ENCODE measurements around the gene SLC43A2. TPM values are rescaled to one million over a fixed set of nuclear protein-coding genes. Genes with fewer than 3 reads are reported as not detected.

SLC43A2 gene
- total RNA-seq, 3 donors from 2014 or later (not counting 1 experiment from before 2014, with no cell fraction given) = 24.5 to 36.0 (median 30.3) TPM

GRCh38 chr17:1541367-1541904, 87.2 kb downstream of the SLC43A2 start:
- ATAC-seq = no peak
- no peaks in the 10 kb centered on the region for H3K9me3 Mint-ChIP-seq
- WGBS (ENCODE audit: insufficient coverage) = 88% methylated on average over 4 of the region's 4 CpGs

GRCh38 chr17:1539811-1540210, 88.8 kb downstream of the SLC43A2 start:
- Histone ChIP-seq H3K4me1 (ENCODE audit: control insufficient read depth, insufficient read depth, low read length) (no peaks in the 10 kb centered on the region), H3K9me3 (ENCODE audit: control insufficient read depth, insufficient read depth, low read length) (no peaks in the 10 kb centered on the region), H3K27ac (ENCODE audit: low read length) (no peak overlapping the region), H3K36me3 (ENCODE audit: control insufficient read depth, insufficient read depth, low read length) (peaks cover 56% of the 10 kb centered on the region), H3K4me3 (ENCODE audit: low read length) (no peak overlapping the region), H3K27me3 (ENCODE audit: control insufficient read depth, insufficient read depth, low read length) (no peaks in the 10 kb centered on the region)
- Mint-ChIP-seq H3K4me1 (no peaks in the 10 kb centered on the region), H3K36me3 (no peaks in the 10 kb centered on the region), H3K4me3 (no peak overlapping the region), H3K27me3 (ENCODE audit: low read depth in 2 of 2) (no peaks in the 10 kb centered on the region), H3K9me3 (no peaks in the 10 kb centered on the region), H3K27ac (no peak overlapping the region)
- WGBS (ENCODE audit: insufficient coverage) = 97% methylated on average over 15 of the region's 15 CpGs
- TF ChIP-seq CTCF (IDR thresholded peaks at IDR 0.05) = no peak
- DNase-seq (no peak), ATAC-seq (no peak)
- intact Hi-C loops (cut with micrococcal nuclease) = no loop called here

More at GRCh38 chr17:1541367-1541904, 87.2 kb downstream of the SLC43A2 start:
- no peaks in the 10 kb centered on the region for H3K4me1 Mint-ChIP-seq
- no peak for DNase-seq
- TF ChIP-seq CTCF (IDR thresholded peaks at IDR 0.05) = no peak
- no peaks in the 10 kb centered on the region for H3K36me3 Mint-ChIP-seq
- no peak overlapping the region for H3K27ac Mint-ChIP-seq
- Histone ChIP-seq H3K27ac (ENCODE audit: low read length) (no peak overlapping the region), H3K27me3 (ENCODE audit: control insufficient read depth, insufficient read depth, low read length) (no peaks in the 10 kb centered on the region), H3K4me1 (ENCODE audit: control insufficient read depth, insufficient read depth, low read length) (no peaks in the 10 kb centered on the region), H3K4me3 (ENCODE audit: low read length) (no peak overlapping the region), H3K36me3 (ENCODE audit: control insufficient read depth, insufficient read depth, low read length) (peaks cover 50% of the 10 kb centered on the region), H3K9me3 (ENCODE audit: control insufficient read depth, insufficient read depth, low read length) (no peaks in the 10 kb centered on the region)
- intact Hi-C loops (cut with micrococcal nuclease) = no loop called here
- no peaks in the 10 kb centered on the region for H3K27me3 Mint-ChIP-seq (ENCODE audit: low read depth in 2 of 2)
- H3K4me3 Mint-ChIP-seq = no peak overlapping the region

- H3K27me3 ChIP-seq (ENCODE audit: control insufficient read depth, insufficient read depth, low read length) = no peaks in the 10 kb centered on the region
- DNase-seq (no peak), ATAC-seq (no peak)
- Mint-ChIP-seq H3K36me3 (peaks cover 11% of the 10 kb centered on the region), H3K9me3 (no peaks in the 10 kb centered on the region), H3K4me1 (no peaks in the 10 kb centered on the region), H3K27me3 (ENCODE audit: low read depth in 2 of 2) (no peaks in the 10 kb centered on the region), H3K4me3 (no peak overlapping the region), H3K27ac (no peak overlapping the region)
- H3K36me3 ChIP-seq (ENCODE audit: control insufficient read depth, insufficient read depth, low read length) = peaks cover 56% of the 10 kb centered on the region
- intact Hi-C loops (cut with micrococcal nuclease) = no loop called here
- WGBS (ENCODE audit: insufficient coverage) = 97% methylated on average over 4 of the region's 4 CpGs
- H3K4me1 ChIP-seq (ENCODE audit: control insufficient read depth, insufficient read depth, low read length) = no peaks in the 10 kb centered on the region
- no peaks in the 10 kb centered on the region for H3K9me3 ChIP-seq (ENCODE audit: control insufficient read depth, insufficient read depth, low read length)
- no peak for TF ChIP-seq CTCF (IDR thresholded peaks at IDR 0.05)
- H3K4me3 ChIP-seq (ENCODE audit: low read length) = no peak overlapping the region
- H3K27ac ChIP-seq (ENCODE audit: low read length) = no peak overlapping the region
Observed at GRCh38 chr17:1535737-1536136, 92.9 kb downstream of the SLC43A2 start.

- Histone ChIP-seq H3K27me3 (ENCODE audit: control insufficient read depth, insufficient read depth, low read length) (no peaks in the 10 kb centered on the region), H3K9me3 (ENCODE audit: control insufficient read depth, insufficient read depth, low read length) (no peaks in the 10 kb centered on the region), H3K4me3 (ENCODE audit: low read length) (no peak overlapping the region), H3K4me1 (ENCODE audit: control insufficient read depth, insufficient read depth, low read length) (no peaks in the 10 kb centered on the region), H3K27ac (ENCODE audit: low read length) (no peak overlapping the region), H3K36me3 (ENCODE audit: control insufficient read depth, insufficient read depth, low read length) (peaks cover 49% of the 10 kb centered on the region)
- intact Hi-C loops (cut with micrococcal nuclease) = no loop called here
- no peak overlapping the region for H3K27ac Mint-ChIP-seq
- H3K36me3 Mint-ChIP-seq = peaks cover 17% of the 10 kb centered on the region
- H3K4me1 Mint-ChIP-seq = no peaks in the 10 kb centered on the region
- no peak for TF ChIP-seq CTCF (IDR thresholded peaks at IDR 0.05)
- no peaks in the 10 kb centered on the region for H3K9me3 Mint-ChIP-seq
- WGBS (ENCODE audit: insufficient coverage) = 98% methylated on average over 24 of the region's 24 CpGs
- ATAC-seq = no peak
- no peak overlapping the region for H3K4me3 Mint-ChIP-seq
- H3K27me3 Mint-ChIP-seq (ENCODE audit: low read depth in 2 of 2) = no peaks in the 10 kb centered on the region
- no peak for DNase-seq
Observed at GRCh38 chr17:1533661-1534325, 94.8 kb downstream of the SLC43A2 start.
